KBM-7 (cell line): ENCODE data around the gene EPHA8.

ENCODE experiments used
- DNase-seq: peaks from one replicate; pipeline ENCODE4 v3.0.0-alpha.2; 2015
- in situ Hi-C: fragments of 300-500 bp; cut with MboI; formaldehyde crosslinking; loops from 2 replicates; pipeline ENCODE4 v1.14.3; 2020; ENCODE audit warnings: low sequenced_read_pairs, low pct_unique_long_range_greater_than_20kb, mixed read lengths

The EPHA8 gene

GRCh38 chr1:22533244-22533895, 29.9 kb upstream of the EPHA8 start:
- in situ Hi-C loops: no loop called here
- DNase-seq: no peak

- no peak for DNase-seq
- in situ Hi-C loops: no loop called here
These were observed 28.3 kb upstream of the EPHA8 start for GRCh38 chr1:22534951-22535350.

GRCh38 chr1:22535399-22535798, 27.9 kb upstream of the EPHA8 start:
- no peak for DNase-seq
- in situ Hi-C loops: no loop called here

DNA sequence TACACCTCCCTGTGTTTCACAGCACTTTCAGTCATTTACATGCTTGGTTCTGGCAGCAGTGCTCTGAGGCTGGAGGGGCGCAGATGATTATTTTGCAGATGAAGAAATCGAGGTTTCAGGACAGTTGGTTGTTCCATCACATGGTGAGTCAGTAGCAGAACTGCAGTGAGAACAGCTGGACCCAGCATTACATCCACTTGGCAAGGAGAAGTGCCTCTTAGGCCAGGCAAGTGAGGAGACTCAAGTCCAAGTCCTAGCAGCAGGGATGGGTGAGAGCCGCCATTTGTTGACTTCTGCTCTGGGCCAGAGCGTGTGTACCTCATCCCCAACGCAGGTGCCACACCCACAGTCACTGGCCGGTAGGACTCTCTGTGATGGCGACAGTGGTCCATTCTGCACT, 26.8 kb upstream of the EPHA8 start:
- in situ Hi-C loops: no loop called here
- no peak for DNase-seq

GRCh38 chr1:22537441-22538139, 25.7 kb upstream of the EPHA8 start:
- in situ Hi-C loops: no loop called here
- DNase-seq: no peak

GRCh38 chr1:22539510-22540118, 23.7 kb upstream of the EPHA8 start:
- DNase-seq: no peak

DNA sequence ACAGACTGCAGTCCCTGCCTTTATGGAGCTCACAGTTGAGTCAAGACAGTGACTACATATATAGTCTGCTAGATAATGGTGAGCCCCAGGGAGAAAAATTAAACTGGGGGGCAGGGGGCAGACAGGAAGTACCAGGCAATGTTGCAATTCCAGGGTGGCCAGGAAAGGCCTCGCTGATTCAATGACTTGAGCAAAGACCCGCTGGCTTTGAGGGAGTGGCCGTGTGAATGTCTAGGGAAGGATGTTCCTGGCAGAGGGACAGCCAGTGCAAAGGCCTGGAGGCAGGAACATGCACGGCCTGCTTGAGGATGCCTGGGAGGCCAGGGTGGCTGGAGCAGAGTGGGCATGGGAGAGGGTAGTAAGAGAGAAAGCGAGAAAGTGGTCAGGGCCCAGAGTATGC, 23.0 kb upstream of the EPHA8 start:
- in situ Hi-C loops: no loop called here
- no peak for DNase-seq

More at GRCh38 chr1:22539510-22540118, 23.7 kb upstream of the EPHA8 start:
- in situ Hi-C loops: no loop called here

- in situ Hi-C loops: no loop called here
- no peak for DNase-seq
These were observed 20.4 kb upstream of the EPHA8 start for GRCh38 chr1:22542886-22543285.

GRCh38 chr1:22543679-22544078, 19.6 kb upstream of the EPHA8 start:
- in situ Hi-C loops: no loop called here

GRCh38 chr1:22544606-22545005, 18.7 kb upstream of the EPHA8 start:
- in situ Hi-C loops: no loop called here

More at GRCh38 chr1:22543679-22544078, 19.6 kb upstream of the EPHA8 start:
- DNase-seq: no peak

GRCh38 chr1:22545141-22545540, 18.1 kb upstream of the EPHA8 start:
- no peak for DNase-seq
- in situ Hi-C loops: no loop called here

More at GRCh38 chr1:22544606-22545005, 18.7 kb upstream of the EPHA8 start:
- DNase-seq: no peak

DNA sequence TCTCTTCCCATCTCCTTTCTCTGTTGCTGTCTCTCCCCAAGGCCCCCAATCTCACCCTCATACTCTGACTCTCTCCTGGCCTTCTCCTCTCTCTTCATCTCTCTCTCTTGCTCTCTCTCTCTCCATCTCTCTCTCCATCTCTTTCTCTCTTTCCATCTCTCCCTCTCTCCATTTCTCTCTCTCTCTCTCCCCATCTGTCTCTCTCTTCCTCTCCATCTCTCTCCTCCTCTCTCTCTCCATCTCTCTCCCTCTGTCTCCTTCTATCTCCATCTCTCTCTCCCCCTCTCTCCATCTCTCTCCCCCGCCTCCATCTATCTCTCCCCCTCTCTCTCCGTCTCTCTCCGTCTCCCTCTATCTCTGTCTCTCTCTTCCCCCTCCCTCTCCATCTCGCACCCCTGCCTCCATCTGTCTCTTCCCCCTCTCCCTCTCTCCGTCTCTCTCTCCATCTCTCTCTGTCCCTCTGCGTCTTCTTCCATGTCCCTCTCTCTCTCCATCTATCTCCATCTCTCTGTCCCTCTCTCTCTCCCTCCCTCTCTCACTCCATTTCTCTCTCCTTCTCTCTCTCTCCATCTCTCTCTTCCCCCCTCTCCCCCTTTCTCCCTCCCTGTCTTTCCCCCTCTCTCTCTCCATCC, 16.0 kb upstream of the EPHA8 start:
- in situ Hi-C loops: no loop called here
- DNase-seq: no peak

DNA sequence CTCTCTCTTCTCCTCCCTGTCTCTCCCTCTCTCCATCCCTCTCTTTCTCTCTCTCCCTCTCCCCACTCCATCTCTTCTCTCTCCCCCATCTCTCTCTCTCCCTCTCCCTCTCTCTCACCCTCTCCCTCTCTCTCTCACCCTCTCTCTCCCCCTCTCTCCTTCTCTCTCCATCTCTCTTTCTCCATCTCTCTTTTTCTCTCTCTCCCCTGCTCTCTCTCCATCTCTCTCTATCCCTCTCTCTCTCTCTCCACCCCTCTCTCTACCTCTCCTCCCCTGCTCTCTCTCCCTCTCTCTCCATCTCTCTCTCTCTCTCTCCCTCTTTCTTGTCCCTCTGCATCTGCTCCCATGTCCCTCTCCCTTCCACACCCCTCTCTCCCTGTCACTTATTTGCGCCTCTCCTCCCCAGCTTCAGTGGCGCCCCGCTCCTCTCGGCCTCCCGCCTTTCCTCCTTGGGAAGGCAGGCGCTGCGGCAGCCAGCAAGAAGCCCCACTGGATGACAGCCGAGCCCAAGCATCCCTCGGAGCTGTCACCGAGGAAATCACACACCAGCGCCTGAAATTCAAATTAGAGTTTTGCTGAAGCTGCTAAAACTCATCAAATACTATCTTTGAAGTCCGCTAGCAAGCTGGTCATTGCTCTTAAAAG, 15.3 kb upstream of the EPHA8 start:
- in situ Hi-C loops: no loop called here
- no peak for DNase-seq

DNA sequence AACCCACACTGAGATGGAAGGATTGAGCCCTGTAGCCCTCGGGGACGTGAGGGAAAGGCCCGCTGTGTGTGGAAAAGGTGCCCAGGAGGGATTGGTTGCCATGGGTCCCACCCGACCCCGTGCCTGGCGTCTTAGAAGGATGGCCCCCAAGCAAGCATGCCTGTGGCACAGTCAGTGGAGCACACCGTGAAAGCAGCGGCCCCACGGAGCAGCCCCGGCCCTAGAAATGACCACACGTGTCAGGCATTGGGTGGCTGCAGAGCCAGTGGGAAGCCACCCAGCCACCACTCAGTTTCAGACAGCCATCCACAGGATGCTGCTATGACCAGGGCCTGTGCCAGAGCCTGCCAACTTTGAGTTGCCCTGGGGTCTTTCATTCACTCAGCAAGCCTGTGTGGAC, 13.3 kb upstream of the EPHA8 start:
- no peak for DNase-seq
- in situ Hi-C loops: no loop called here

DNA sequence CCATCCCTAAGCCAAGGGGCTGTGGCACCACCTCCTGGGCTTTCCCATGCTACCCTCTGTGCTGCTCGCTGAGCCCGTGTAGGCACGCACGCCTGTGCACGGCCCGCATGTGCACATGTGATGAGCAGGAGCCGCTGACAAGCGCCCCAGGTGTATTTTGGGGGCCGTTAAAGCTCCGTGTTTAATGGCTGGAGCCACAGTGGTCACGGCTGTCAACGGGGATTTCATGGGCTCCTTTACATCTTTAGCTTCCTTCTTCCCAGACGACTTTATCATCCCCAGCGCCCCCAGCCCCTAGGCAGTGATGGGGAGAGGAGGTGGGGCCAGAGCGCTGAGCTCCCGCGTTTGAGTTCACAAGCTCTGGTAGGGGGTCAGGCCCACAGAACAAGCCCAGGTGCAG, 11.7 kb upstream of the EPHA8 start:
- no peak for DNase-seq
- in situ Hi-C loops: no loop called here

GRCh38 chr1:22552021-22552420, 11.3 kb upstream of the EPHA8 start:
- in situ Hi-C loops: no loop called here

DNA sequence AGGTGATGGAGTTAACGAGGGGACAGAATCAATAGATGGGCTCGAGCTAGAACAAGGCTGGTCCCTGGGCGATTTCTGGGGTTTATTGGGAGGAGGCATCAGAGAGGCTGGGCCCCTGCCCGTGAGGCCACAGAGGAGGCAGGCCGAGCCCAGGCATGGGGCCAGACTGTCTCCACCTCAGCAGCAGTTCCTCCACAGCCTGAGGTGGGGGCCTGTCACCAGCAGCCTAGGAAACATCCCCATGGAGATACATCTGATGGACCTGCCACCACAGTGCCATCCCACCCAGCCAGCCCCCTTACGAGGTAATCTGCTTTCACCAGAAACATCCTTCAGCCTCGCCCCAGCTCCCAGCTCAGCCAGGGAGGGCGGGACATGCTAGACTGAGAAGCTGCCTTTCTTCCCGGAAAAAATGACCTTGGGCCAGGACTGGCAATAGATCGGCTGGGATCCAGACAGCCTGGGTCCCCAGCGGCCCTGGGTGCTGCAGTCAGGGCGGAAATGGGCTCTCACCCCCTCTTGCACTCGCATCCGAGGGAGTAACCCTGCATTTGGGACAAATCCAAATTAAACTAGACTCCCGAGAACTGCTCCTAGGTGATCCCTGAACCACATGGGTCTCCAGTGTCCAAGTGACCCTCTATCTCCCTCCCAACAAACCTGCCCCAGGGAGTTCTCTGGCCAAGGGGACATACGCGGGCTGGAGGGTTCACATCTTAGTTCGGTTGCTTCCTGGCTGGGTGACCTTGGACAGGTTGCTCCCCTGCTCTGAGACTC, 10.0 kb upstream of the EPHA8 start:
- no peak for DNase-seq
- in situ Hi-C loops: no loop called here

More at GRCh38 chr1:22552021-22552420, 11.3 kb upstream of the EPHA8 start:
- no peak for DNase-seq

DNA sequence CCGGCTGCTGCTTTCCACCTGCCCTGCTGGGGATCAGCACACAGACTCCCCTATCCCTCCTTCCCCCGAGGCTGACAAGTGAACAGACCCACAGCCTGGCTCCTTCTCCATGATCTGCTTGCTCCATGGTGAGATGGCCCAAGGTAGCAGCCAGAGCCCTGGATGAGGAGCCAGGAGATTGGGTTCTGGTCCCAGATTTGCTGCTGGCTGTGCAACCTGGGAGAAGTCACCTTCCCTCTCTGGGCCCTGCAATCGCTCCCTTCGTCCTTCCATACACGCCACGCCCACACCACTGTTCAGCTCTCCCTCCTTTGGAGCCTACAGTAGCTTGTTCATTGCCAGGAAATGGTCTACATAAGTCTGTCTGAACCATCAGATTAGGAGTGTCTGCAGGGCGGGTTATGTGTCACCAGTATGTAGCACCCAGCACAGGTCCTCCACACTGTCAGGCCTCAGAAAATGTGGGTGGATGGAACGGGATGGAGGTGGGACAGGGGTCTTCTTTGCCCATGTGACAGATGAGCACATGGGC, 9.2 kb upstream of the EPHA8 start:
- in situ Hi-C loops: no loop called here
- DNase-seq: no peak

- no peak for DNase-seq
- in situ Hi-C loops: no loop called here
These were observed 8.0 kb upstream of the EPHA8 start for GRCh38 chr1:22555371-22555656.
